H1 (cell line): ENCODE measurements around the gene KIAA1755. TPM values are rescaled to one million over a fixed set of nuclear protein-coding genes. Genes with fewer than 3 reads are reported as not detected.

Source experiments
- CTCF ChIA-PET: fragments of 300-600 bp; sonication (Branson Sonifier 250); formaldehyde crosslinking; loops from one replicate; lab custom pipeline; 2021; ENCODE audit not compliant: partially characterized antibody; lab: Charles Lee
- POLR2A ChIA-PET: fragments of 300-600 bp; sonication (Branson Sonifier 250); formaldehyde crosslinking; loops from one replicate; lab custom pipeline; 2021; ENCODE audit warnings: inconsistent platforms; ENCODE audit not compliant: partially characterized antibody; lab: Charles Lee
- DNase-seq, 2 experiments: peaks; one replicate each; pipeline versions ENCODE4 v3.0.0 to v3.0.0-alpha.2; 2010 to 2022; ENCODE audit warnings: low spot score in 2 of 2, low read depth in 1 of 2, mixed read lengths in 1 of 2
- FAIRE-seq: peaks from 2 replicates; lab custom pipeline; 2011; peaks lifted over from hg19 to GRCh38; lab: Jason Lieb, UNC
- H2AFZ ChIP-seq: 2 replicates; pipeline ENCODE4 v1.8.1; 2012; ENCODE audit warnings: low read length, inconsistent platforms
- H2AK5ac ChIP-seq: 2 replicates; pipeline ENCODE4 v1.6.1; 2013; ENCODE audit warnings: low read depth, low read length
- H2BK120ac ChIP-seq: replicated peaks from 2 replicates; pipeline ENCODE3; 2013; ENCODE audit warnings: low read depth, low read length, inconsistent platforms
- H2BK12ac ChIP-seq: 2 replicates; pipeline ENCODE4 v1.6.1; 2013; ENCODE audit warnings: low read depth, low read length
- H2BK15ac ChIP-seq: 2 replicates; pipeline ENCODE4 v1.6.1; 2013; ENCODE audit warnings: low read length
- H2BK20ac ChIP-seq: 2 replicates; pipeline ENCODE4 v1.6.1; 2013; ENCODE audit warnings: low read length
- H2BK5ac ChIP-seq: 2 replicates; pipeline ENCODE4 v1.6.1; 2013; ENCODE audit warnings: low read depth, low read length
- H3K14ac ChIP-seq: 2 replicates; pipeline ENCODE4 v1.6.1; 2013; ENCODE audit warnings: inconsistent platforms; ENCODE audit not compliant: insufficient read length
- H3K18ac ChIP-seq: 2 replicates; pipeline ENCODE4 v1.6.1; 2013; ENCODE audit warnings: low read length; ENCODE audit errors: extremely low read depth
- H3K23ac ChIP-seq: 2 replicates; pipeline ENCODE4 v1.6.1; 2013; ENCODE audit warnings: inconsistent platforms; ENCODE audit not compliant: insufficient read length
- H3K23me2 ChIP-seq: 2 replicates; pipeline ENCODE4 v1.6.1; 2013; ENCODE audit warnings: low read depth, low read length
- H3K27ac ChIP-seq: 2 replicates; pipeline ENCODE4 v1.6.1; 2011; ENCODE audit warnings: low read depth, low read length, inconsistent platforms
- H3K27me3 ChIP-seq, 4 experiments: replicated peaks in 1 of 4; 1 replicate in 1 of 4; 2 replicates in 3 of 4; pipeline versions ENCODE4 v1.6.1 to v1.8.1; 2011 to 2013; ENCODE audit warnings: low read length in 3 of 4, mild to moderate bottlenecking in 3 of 4, inconsistent platforms in 2 of 4, mixed read lengths in 2 of 4, moderate library complexity in 1 of 4; ENCODE audit not compliant: control insufficient read depth in 3 of 4, insufficient read depth in 3 of 4; ENCODE audit errors: extremely low read depth in 1 of 4
- H3K36me3 ChIP-seq, 4 experiments: 2 replicates each; pipeline versions ENCODE4 v1.6.1 to v1.8.1; 2011 to 2013; ENCODE audit warnings: mild to moderate bottlenecking in 4 of 4, low read length in 3 of 4, moderate library complexity in 2 of 4, control low read depth in 1 of 4, inconsistent platforms in 1 of 4; ENCODE audit not compliant: insufficient read depth in 4 of 4, control insufficient read depth in 2 of 4
- H3K4ac ChIP-seq: replicated peaks from 2 replicates; pipeline ENCODE3; 2013; ENCODE audit warnings: low read length, low read depth, mixed read lengths, inconsistent platforms; ENCODE audit not compliant: insufficient read length
- H3K4me1 ChIP-seq, 4 experiments: replicated peaks in 1 of 4; 1 replicate in 1 of 4; 2 replicates in 3 of 4; pipeline versions ENCODE4 v1.6.1 to v1.8.1; 2011 to 2013; ENCODE audit warnings: low read length in 3 of 4, inconsistent platforms in 2 of 4, mixed read lengths in 1 of 4; ENCODE audit not compliant: insufficient read depth in 4 of 4, control insufficient read depth in 3 of 4
- H3K4me2 ChIP-seq, 2 experiments: 2 replicates each; pipeline versions ENCODE4 v1.6.1 to v1.8.1; 2011 to 2013; ENCODE audit warnings: low read depth in 2 of 2, low read length in 2 of 2, control low read depth in 1 of 2, inconsistent platforms in 1 of 2, mild to moderate bottlenecking in 1 of 2; ENCODE audit not compliant: insufficient read depth in 1 of 2
- H3K4me3 ChIP-seq, 4 experiments: fragments of 200-600, 300-600 bp in 1 of 4; sonication (generic), shearing (Covaris generic), sonication (Bioruptor Twin) in 1 of 4; 2 replicates each; pipeline versions ENCODE4 v1.5.1 to v1.8.1; 2011 to 2016; ENCODE audit warnings: low read length in 4 of 4, low read depth in 3 of 4, control low read depth in 2 of 4, inconsistent platforms in 2 of 4, mild to moderate bottlenecking in 2 of 4, mixed read lengths in 1 of 4, moderate library complexity in 1 of 4; ENCODE audit not compliant: insufficient read depth in 2 of 4; ENCODE audit errors: extremely low read depth in 1 of 4
- H3K56ac ChIP-seq: replicated peaks from 2 replicates; pipeline ENCODE3; 2013; ENCODE audit warnings: low read depth, mild to moderate bottlenecking, mixed read lengths, low read length, inconsistent platforms; ENCODE audit not compliant: insufficient read length
- H3K79me1 ChIP-seq: 2 replicates; pipeline ENCODE4 v1.6.1; 2013; ENCODE audit warnings: low read depth, low read length, control low read depth
- H3K79me2 ChIP-seq, 2 experiments: 2 replicates each; pipeline versions ENCODE4 v1.6.1 to v1.8.1; 2012 to 2013; ENCODE audit warnings: low read length in 2 of 2, mild to moderate bottlenecking in 2 of 2, inconsistent platforms in 1 of 2; ENCODE audit not compliant: insufficient read depth in 2 of 2, control insufficient read depth in 1 of 2
- H3K9ac ChIP-seq, 4 experiments: replicated peaks in 1 of 4; 1 replicate in 1 of 4; 2 replicates in 3 of 4; pipeline versions ENCODE4 v1.6.1 to v1.8.1; 2011 to 2013; ENCODE audit warnings: low read depth in 3 of 4, low read length in 3 of 4, control low read depth in 2 of 4, mild to moderate bottlenecking in 2 of 4, moderate library complexity in 2 of 4, inconsistent platforms in 1 of 4; ENCODE audit errors: extremely low read depth in 1 of 4
- H3K9me3 ChIP-seq, 2 experiments: 2 replicates each; pipeline versions ENCODE4 v1.6.1 to v1.8.1; 2012 to 2013; ENCODE audit warnings: mild to moderate bottlenecking in 2 of 2, moderate library complexity in 2 of 2, control low read depth in 1 of 2, inconsistent platforms in 1 of 2, low read depth in 1 of 2, low read length in 1 of 2, mixed read lengths in 1 of 2; ENCODE audit not compliant: insufficient read depth in 2 of 2
- H4K20me1 ChIP-seq, 2 experiments: replicated peaks in 1 of 2; 2 replicates each; pipeline versions ENCODE3 to v1.8.1; 2011 to 2013; ENCODE audit warnings: inconsistent platforms in 2 of 2, low read length in 2 of 2, mild to moderate bottlenecking in 1 of 2; ENCODE audit not compliant: insufficient read depth in 2 of 2, control insufficient read depth in 1 of 2
- H4K5ac ChIP-seq: 2 replicates; pipeline ENCODE4 v1.6.1; 2013; ENCODE audit warnings: low read length, low read depth, mixed read lengths, inconsistent platforms; ENCODE audit not compliant: insufficient read length
- H4K8ac ChIP-seq: 2 replicates; pipeline ENCODE4 v1.8.0; 2013; ENCODE audit warnings: mild to moderate bottlenecking, moderate library complexity, low read length, inconsistent platforms; ENCODE audit not compliant: insufficient read depth; ENCODE audit errors: extremely low read depth
- H4K91ac ChIP-seq: replicated peaks from 2 replicates; pipeline ENCODE3; 2013; ENCODE audit warnings: low read length, mixed read lengths, inconsistent platforms; ENCODE audit not compliant: insufficient read length
- CTBP2 ChIP-seq: IDR thresholded peaks from 2 replicates; pipeline ENCODE4 v1.7.0; 2011; ENCODE audit warnings: borderline replicate concordance, mild to moderate bottlenecking, moderate library complexity, mixed read lengths, low read length; ENCODE audit not compliant: insufficient read depth, insufficient read length
- EP300 ChIP-seq, 2 experiments: IDR thresholded peaks; 1 replicate in 1 of 2; 2 replicates in 1 of 2; pipeline ENCODE4 v1.6.1; 2011 to 2012; ENCODE audit warnings: low read depth in 2 of 2, low read length in 2 of 2, mild to moderate bottlenecking in 2 of 2, borderline replicate concordance in 1 of 2, inconsistent platforms in 1 of 2, moderate library complexity in 1 of 2
- EZH2 ChIP-seq: fragments of 200-600 bp; sonication (generic); IDR thresholded peaks from 2 replicates; pipeline ENCODE4 v1.7.1; 2012; ENCODE audit warnings: low read depth, mild to moderate bottlenecking, moderate library complexity, low read length, inconsistent platforms; ENCODE audit not compliant: severe bottlenecking
- RXRA ChIP-seq: IDR thresholded peaks from 2 replicates; pipeline ENCODE4 v1.6.1; 2011; ENCODE audit warnings: low read depth, mild to moderate bottlenecking, low read length, moderate library complexity; ENCODE audit not compliant: insufficient read depth
- SP4 ChIP-seq: IDR thresholded peaks from 2 replicates; pipeline ENCODE4 v1.6.1; 2012; ENCODE audit warnings: low read length, inconsistent platforms
- WGBS, 2 experiments: shearing (Covaris generic) in 1 of 2; methylation state at CpG; one replicate each; pipeline versions ENCODE4 v1.1.6 to v1.1.7; 2013 to 2015; ENCODE audit warnings: low lambda C conversion rate in 2 of 2, mixed read lengths in 2 of 2, inconsistent platforms in 1 of 2, low coverage in 1 of 2, missing lambda C conversion rate in 1 of 2; ENCODE audit not compliant: insufficient replicate concordance in 2 of 2, insufficient coverage in 1 of 2, insufficient read length in 1 of 2; ENCODE audit errors: extremely low coverage in 1 of 2, missing lambda C conversion rate in 1 of 2; 5-methylcytosine and 5-hydroxymethylcytosine counted together
- polyA plus RNA-seq, 7 experiments: library from polyadenylated mRNA; depleted of rRNA in 3 of 7; stranded (reverse) in 5 of 7; unstranded in 2 of 7; fragments of >200 nt in 5 of 7; fragments of 200-250 nt in 2 of 7; gene quantifications; 1 replicate in 5 of 7; 2 replicates in 1 of 7; 4 replicates in 1 of 7; pipeline versions ENCODE4 v1.2.1 to v1.2.3, GENCODE V29; 2011 to 2013; ENCODE audit warnings: missing spikeins in 2 of 7, mixed read lengths in 2 of 7
- total RNA-seq: library from RNA; stranded (reverse); fragmentation: NEBNext Ultra II Directional; extraction: Animal tissue kit (Norgen Biotek cat#: 25700); gene quantifications from 2 replicates; pipeline ENCODE4 v1.2.1, GENCODE V29; 2021

Gene KIAA1755
- total and polyA plus RNA-seq, 2 of the 8 experiments (the other 6 are each of a cell fraction or from before 2014, with no cell fraction given), result 0.23 TPM; not detected in 1

GRCh38 chr20:38216201-38216600 lies 44.3 kb downstream of the KIAA1755 start:
- DNase-seq (no peak), FAIRE-seq (no peak)
- Histone ChIP-seq H4K91ac (no peak overlapping the region), H2AK5ac (no peak overlapping the region), H2BK12ac (no peak overlapping the region), H2BK20ac (no peak overlapping the region), H4K8ac (no peak overlapping the region; the same call in 1 of the 2 replicates), H3K27ac (no peak overlapping the region), H3K9ac (no peak overlapping the region), H3K4me3 (no peak overlapping the region), H3K4ac (no peak overlapping the region), H2AFZ (no peak overlapping the region), H3K4me2 (no peak overlapping the region), H3K18ac (no peak overlapping the region), H3K14ac (no peak overlapping the region), H3K79me1 (no peaks in the 10 kb centered on the region; the same call in 1 of the 2 replicates), H3K36me3 (no peaks in the 10 kb centered on the region), H3K9me3 (no peaks in the 10 kb centered on the region), H3K4me1 (peaks cover 0 to 3% (median 0%) of the 10 kb centered on the region in 4 experiments; a peak in 3 of 7 replicates), H2BK5ac (no peak overlapping the region), H3K79me2 (no peaks in the 10 kb centered on the region), H3K27me3 (no peaks in the 10 kb centered on the region), H4K20me1 (no peaks in the 10 kb centered on the region), H2BK15ac (no peak overlapping the region), H2BK120ac (no peak overlapping the region), H3K56ac (no peak overlapping the region), H3K23me2 (no peaks in the 10 kb centered on the region), H4K5ac (no peak overlapping the region), H3K23ac (no peak overlapping the region)
- 79% methylated on average over 6 of the region's 6 CpGs; no CpG with 5 or more reads in 1 of the 2 experiments for WGBS, 2 experiments
- no peak for TF ChIP-seq SP4
- no peak for TF ChIP-seq RXRA
- TF ChIP-seq EP300 (IDR thresholded peaks at IDR 0.05; ENCODE audit: borderline replicate concordance in 1 of 2, low read depth in 2 of 2, low read length in 2 of 2), result no peak
- TF ChIP-seq CTBP2, result no peak
- no peak for TF ChIP-seq EZH2
- ChIA-PET CTCF (interaction anchor here (0.6 to 17.3 kb wide), 15 partner anchors 9 to 170 kb away, joined by 3 to 198 read pairs (median 4); partner anchors contain the start of gene TGM2), POLR2A (no interaction called here)
